GM13976 (cell line): Measurements from ENCODE around the gene BLOC1S3.

ENCODE experiments used
- DNase-seq: peaks from one replicate; pipeline ENCODE4 v3.0.0; 2012; ENCODE audit warnings: low spot score
- in situ Hi-C: fragments of 300-500 bp; cut with MboI; formaldehyde crosslinking; loops from one replicate; pipeline ENCODE4 v1.12.0; 2022; ENCODE audit warnings: low sequenced_read_pairs, mixed read lengths, inconsistent platforms; ENCODE audit not compliant: unreplicated experiment
- TF ChIP-seq, protein P1 (sequence below): IDR thresholded peaks from 2 replicates; pipeline ENCODE4 v1.5.1; 2012; ENCODE audit warnings: borderline replicate concordance, mild to moderate bottlenecking; ENCODE audit not compliant: insufficient read depth; ENCODE audit errors: extremely low read depth, missing control alignments, control extremely low read depth

The BLOC1S3 gene

DNA sequence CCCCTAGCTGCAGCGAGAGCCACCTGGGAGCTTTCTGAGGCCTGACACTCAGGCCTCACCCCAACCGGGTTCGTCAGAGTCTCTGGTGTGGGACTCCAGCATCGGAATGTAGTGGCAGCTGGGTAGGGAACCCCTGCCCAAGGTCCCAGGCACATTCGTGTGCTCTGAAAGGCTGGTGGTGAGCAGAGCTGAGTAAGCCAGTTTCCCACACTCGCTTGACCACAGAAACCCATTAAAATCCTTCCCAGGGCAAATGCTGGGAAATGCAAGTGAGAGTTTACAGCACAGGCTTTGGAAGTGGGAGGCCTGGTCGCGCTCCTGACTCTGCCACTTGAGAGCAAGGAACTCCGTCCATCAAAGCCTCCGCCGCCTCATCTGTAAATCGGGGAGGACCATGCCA is 4.8 kb upstream of the BLOC1S3 start:
- TF ChIP-seq, protein P1, sequence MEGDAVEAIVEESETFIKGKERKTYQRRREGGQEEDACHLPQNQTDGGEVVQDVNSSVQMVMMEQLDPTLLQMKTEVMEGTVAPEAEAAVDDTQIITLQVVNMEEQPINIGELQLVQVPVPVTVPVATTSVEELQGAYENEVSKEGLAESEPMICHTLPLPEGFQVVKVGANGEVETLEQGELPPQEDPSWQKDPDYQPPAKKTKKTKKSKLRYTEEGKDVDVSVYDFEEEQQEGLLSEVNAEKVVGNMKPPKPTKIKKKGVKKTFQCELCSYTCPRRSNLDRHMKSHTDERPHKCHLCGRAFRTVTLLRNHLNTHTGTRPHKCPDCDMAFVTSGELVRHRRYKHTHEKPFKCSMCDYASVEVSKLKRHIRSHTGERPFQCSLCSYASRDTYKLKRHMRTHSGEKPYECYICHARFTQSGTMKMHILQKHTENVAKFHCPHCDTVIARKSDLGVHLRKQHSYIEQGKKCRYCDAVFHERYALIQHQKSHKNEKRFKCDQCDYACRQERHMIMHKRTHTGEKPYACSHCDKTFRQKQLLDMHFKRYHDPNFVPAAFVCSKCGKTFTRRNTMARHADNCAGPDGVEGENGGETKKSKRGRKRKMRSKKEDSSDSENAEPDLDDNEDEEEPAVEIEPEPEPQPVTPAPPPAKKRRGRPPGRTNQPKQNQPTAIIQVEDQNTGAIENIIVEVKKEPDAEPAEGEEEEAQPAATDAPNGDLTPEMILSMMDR: no peak
- in situ Hi-C loops: no loop called here
- DNase-seq: no peak

DNA sequence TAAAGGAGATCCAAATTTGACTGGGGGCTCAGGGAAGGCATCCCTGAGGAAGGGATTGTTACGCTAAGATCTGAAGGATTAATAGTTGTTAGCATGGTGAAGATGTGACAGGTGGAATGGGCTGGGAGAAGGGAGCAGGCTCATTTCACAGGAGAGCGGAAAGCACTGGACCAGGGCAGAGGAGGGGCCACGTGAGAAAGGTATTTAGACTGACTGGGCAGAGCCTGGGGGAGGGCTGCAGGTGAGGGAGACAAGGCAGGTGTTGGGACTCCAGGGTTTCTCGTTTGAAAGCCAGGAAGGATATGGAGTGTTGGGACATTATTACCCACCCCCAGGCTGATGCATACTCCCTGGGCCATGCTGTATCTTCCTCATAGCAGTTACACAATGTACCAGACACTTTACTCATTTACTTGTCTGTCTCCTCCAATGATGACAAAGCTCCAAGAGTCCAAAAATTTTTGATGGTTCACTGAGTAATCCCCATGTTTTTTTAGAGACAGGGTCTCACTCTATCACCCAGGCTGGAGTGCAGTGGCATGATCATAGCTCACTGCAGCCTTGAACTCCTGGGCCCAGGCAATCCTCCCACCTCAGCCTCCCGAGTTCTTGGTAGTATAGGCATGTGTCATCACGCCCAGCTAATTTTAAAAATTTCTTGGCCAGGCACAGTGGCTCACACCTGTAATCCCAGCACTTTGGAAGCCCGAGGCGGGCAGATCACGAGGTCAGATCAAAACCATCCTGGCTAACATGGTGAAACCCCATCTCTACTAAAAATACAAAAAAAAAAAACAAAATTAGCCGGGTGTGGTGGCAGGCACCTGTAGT is 2.9 kb upstream of the BLOC1S3 start:
- TF ChIP-seq, protein P1: no peak
- no peak for DNase-seq
- in situ Hi-C loops: no loop called here

DNA sequence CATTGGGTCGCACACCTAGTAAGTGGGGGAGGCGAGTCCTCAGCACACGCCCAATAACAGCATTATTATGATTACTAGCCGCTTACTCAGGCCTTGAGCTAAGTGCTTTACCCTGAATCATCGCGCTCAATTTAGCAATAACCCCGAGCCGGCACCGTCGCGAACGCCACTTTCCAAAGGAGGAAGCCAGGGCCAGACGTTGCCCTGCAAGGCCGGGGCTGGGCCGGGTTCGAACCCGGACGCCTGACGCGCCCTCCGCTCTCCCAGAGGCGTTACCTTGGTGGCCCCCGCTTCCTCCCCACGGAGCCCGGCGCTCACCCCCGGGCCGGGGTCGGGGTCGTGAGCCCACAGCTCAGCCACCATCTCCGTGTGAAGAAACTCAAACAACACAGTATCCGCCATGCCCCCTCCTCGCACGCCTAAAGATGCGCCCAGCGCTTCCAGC is 745 bp upstream of the BLOC1S3 start, which contains the start of gene TRAPPC6A:
TSS of gene TRAPPC6A (minus strand) at position 421 of the 445 bp plus-strand sequence. CDS start at position 402, 19 bp downstream.
- TF ChIP-seq, protein P1: no peak
- no peak for DNase-seq

DNA sequence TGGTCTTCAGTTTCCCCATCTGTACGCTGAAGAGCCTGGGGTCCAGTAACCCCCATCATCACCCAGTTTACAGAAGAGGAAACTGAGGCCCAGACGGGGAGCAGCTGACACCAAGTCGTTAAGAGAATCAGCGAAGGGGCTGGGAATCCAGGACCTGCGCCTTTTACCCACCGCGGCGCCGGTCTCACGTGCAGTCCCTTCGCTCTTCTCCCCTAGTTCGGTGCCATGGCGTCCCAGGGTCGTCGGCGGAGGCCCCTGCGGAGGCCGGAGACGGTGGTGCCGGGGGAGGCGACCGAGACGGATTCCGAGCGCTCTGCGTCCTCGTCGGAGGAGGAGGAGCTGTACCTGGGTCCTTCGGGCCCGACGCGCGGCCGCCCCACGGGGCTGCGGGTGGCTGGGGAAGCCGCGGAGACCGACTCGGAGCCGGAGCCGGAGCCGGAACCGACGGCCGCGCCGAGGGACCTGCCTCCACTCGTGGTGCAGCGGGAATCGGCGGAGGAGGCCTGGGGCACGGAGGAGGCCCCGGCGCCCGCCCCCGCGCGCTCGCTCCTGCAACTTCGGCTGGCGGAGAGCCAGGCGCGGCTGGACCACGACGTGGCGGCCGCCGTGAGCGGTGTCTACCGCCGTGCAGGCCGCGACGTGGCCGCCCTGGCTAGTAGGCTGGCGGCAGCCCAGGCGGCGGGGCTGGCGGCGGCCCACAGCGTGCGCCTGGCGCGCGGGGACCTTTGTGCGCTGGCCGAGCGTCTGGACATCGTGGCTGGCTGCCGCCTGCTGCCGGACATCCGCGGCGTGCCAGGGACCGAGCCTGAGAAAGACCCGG is 698 bp downstream of the BLOC1S3 start:
- DNase-seq: peak; percentile 51
- TF ChIP-seq, protein P1: no peak
- in situ Hi-C loops: no loop called here

More for the DNA sequence above, 745 bp upstream of the BLOC1S3 start, which contains the start of gene TRAPPC6A:
- in situ Hi-C loops: no loop called here

DNA sequence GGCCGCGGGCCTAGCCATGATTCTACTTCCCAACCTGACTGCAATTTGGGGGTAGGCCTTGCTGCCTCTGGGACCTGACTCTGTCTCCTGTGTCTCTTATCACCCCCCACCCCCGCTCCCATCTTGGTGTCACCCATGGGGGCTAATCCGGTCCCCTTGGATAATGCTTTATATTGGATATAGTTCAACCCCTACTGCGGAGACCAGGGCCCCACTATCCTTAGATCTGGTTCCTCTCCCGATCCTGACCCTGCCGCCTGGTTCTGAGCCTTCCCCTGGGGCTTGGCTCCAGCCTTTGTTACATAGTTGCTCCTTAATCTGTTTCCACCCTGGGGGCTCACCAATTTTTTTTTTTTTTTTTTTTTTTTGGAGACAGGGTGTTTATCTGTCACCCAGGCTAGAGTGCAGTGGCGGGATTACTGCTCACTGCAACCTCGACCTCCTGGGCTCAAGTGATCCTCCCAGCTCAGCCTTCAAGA is 1.3 kb downstream of the BLOC1S3 start:
- no peak for DNase-seq
- in situ Hi-C loops: no loop called here
- TF ChIP-seq, protein P1: no peak

DNA sequence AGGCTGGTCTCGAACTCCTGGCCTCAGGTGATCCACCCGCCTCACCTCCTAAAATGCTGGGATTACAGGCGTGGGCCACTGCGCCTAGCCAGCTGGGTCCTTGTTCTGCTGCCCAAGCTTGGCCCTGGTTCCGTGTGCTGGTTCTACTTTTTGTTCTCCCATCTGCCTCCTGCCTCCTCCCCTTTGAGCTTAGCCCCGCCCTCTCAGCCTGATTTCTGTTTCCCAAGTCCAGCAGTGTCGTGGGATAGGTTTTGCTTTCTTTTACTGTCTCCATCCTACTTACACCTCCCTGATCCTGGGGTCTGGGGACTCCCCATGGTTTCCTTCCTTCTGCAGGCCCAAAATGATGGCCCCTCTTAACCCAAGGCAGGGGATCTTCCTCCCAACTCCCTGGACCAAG is 2.4 kb downstream of the BLOC1S3 start:
- no peak for DNase-seq
- in situ Hi-C loops: no loop called here
- TF ChIP-seq, protein P1: no peak
